ENCODE measurements around the gene C14orf132. TPM values are rescaled to one million over a fixed set of nuclear protein-coding genes. Genes with fewer than 3 reads are reported as not detected.

C14orf132 gene
- total RNA-seq, 2 donors from 2014 or later: 2.7 to 2.9 TPM

DNA sequence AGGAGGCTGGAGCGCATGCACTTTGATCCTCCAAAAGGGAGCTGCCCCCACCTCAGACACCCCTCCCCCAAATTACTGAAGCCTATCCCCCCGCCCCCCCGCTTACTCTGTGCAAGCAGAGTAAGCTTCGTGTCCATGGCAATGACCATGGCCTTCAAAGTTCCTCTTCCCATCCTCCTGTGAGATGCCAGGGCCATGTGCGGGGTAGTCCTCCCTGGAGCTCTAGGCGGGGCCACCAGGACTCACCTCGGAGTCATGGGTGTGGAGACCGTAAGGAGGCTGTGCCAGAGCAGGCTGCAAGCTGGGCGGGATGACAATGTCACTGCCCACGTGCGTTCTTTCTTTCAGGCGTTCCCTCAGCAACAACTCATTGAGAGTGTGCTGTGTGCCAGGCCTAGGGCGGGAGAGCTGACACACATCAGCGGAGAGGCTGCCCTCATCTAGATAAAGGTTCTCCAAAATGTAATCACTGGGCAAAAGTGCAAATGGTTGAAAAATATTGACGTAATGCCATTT lies 66.8 kb downstream of the C14orf132 start:
- DNase-seq: no peak
- ATAC-seq: peak in 1 of 2 donors; percentile 76
- intact Hi-C loops (cut with DNase I): loop anchor here (10.0 kb wide), 1 partner anchor 319 kb away; no protein-coding TSS in a partner anchor

DNA sequence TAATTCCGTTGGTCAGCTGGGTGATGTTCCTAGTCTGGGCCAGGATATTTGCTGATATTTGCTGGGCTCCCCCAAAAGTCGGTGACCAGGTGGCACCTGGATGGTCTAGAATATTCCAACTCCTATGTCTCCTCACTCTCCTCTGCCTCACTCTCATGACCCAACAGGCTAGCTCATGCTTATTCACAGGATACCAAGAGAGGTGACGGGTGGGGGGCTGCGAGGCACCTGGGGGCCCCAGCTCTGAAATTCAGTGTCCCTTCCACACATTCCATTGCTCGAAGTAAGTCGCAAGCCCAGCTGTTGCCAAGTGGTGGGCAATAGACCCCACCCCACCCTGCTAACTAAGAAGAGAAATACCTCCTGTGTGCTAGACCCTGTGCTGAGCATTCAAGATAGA lies 67.7 kb downstream of the C14orf132 start:
- ATAC-seq (no peak), DNase-seq (no peak)
- intact Hi-C loops (cut with DNase I): loop anchor here (10.0 kb wide), 1 partner anchor 318 kb away; no protein-coding TSS in a partner anchor

DNA sequence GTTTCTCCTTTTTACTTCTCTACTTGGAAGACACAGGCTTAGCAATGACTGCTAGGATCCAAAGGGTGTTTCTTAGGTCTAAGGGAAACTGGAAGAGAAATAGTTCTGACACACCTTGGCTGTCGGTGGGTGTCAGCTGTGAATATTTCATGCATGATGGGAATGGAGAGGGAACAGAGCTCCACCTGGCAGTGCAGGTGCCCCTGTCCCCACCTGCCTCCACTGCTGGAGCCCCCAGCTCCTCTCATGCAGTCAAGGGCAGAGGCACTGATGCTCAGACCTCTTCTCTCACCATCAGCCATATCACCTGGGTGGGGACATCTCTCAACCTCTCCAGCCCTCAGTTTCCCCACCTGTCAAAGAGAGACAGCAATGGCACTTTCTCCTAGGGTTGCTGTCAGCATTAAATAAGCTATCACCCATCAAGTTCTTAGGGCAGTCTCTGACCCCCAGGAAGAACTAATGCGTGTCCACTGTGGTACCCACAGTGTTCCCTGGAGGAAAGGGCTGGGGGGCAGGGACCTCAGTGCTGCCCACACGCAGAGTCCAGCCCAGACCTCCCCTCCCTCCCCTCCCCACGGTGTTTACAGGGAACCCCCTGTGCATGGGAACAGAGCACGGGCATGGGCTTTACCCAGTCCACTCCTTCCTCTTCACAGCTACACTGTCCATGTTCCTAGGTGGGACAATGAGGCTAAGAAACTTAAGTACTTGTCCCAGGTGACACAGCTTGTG lies 69.1 kb downstream of the C14orf132 start:
- ATAC-seq (no peak), DNase-seq (no peak)
- intact Hi-C loops (cut with DNase I): loop anchor here (10.0 kb wide), 1 partner anchor 317 kb away; no protein-coding TSS in a partner anchor

DNA sequence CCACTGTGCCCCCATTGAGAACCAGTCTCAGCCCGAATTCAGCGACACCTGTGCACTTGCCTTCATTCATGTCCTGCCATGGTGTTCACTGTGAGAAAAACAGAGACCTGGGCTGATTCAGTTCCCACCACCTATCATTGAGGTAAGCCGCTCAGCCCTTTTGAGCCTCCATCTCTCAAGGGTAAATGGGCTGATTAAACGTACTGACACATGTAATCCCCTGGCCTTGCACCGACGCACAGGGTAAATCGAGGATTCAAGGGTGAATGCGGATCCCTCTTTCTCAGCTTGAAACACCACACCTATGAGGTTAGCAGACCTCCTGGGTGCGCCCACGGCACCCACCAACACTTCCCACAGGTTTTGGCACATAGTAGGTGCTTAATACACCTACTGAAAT lies 69.7 kb downstream of the C14orf132 start:
- intact Hi-C loops (cut with DNase I): loop anchor here (10.0 kb wide), 1 partner anchor 316 kb away; no protein-coding TSS in a partner anchor
- ATAC-seq (no peak), DNase-seq (no peak)

DNA sequence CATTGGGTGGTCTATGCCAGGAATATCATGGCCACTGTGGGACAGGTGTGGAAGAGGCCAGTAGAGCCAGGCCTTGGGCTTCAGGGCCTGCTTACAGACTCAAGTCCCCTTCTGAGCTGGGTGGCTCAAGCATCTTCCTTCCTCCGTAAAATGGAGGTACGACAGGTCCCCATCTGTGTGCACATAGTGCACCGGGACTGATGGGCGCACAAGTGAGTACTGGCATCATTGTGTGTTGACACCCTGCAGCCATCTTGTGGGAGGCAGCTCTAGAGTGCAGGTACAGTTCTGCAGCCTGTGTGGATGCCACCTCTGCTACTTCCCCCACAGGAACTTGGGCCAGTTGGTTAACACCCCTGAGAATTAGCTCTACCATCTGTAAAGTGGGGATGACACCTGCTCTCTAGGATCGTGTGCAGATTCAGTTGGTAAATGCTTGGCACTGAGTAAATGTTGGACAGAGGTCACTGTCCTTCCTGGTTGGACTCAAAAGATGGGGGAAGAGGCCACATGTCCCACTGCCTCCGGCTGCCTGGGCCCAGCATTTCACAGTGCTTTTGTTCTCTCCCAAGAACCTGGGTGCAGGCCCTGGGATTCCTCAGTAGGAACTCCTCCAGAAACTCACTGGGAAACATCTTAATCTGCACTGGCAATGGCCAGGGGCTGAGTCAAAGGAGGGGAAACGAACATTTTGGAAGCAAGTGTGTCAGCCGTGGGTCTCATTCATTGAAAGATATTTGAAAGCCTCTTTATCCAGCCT lies 70.6 kb downstream of the C14orf132 start:
- ATAC-seq (no peak), DNase-seq (no peak)
- intact Hi-C loops (cut with DNase I): loop anchor here (10.0 kb wide), 1 partner anchor 315 kb away; no protein-coding TSS in a partner anchor

DNA sequence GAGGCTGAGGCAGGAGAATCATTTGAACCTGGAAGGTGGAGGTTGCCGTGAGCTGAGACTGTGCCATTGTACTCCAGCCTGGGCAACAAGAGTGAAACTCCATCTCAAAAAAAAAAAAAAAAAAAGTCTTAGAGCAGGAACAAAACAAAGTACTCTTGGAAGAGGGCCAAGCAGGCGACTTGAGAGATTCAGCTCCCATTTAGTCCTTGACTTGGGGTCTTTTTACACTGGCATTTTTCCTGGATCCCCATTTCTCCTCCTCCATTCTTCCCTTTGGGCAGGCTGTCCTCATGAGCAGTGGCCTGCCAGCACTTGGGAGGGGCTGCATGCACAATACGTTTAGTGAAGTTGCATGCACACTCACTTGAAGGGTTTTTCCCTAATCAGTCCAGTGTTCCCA lies 72.9 kb downstream of the C14orf132 start:
- ATAC-seq (no peak), DNase-seq (no peak)
- intact Hi-C loops (cut with DNase I): no loop called here

DNA sequence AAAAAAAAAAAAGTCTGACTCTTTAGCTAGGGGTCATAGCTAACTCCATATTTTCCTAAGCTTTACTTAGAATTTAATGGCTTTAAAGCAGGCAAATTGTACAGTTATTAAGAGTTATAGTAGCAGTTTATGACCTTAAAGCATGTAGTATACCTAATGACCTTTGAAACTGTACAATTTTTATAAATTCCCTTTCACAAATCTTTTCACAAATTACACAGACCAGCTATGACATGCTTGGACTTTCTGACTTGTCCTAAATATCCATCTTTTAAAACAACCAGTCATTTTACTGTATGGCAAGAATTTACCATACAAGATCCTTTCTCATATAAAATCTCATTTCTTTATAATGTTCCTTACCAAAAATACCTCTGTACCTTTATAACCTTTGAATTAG lies 74.8 kb downstream of the C14orf132 start:
- intact Hi-C loops (cut with DNase I): no loop called here
- DNase-seq (no peak), ATAC-seq (no peak)

DNA sequence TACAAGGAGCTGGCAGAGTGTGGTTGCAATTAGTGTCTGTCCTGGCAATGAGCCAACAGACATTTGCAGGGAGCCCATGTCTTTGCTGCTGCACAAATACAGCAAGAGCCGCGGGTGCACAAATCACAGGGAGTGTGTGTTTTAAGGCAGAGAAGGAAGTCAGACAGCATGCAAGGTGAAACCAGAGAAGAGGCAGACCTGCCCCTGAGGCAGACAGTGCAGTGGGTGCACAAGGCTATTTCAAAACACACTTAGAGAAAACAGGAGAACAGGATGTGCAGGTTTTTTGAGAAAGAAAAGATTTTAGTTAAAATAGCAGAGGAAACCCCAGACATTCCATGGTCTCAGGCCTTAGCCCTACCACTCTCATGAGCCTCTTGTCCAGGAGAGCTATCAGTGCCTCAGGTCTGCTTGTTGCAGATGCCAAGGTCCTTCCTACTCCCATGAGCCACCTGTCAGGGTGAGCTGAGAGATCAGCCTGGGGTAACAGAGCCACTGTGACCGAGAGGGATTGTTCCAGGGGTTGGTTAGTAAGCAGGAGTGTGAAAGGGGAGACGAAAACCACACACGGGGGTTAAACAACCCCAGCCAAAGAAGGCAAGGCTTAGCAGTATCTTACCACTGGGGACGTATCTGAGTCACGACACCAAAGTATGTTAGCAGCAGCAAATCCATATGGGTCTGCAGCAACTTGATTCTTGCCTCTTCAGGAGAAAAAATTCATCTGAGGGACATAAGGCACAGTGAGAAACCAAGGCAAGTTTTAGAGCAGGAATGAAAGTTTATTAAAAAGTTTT lies 78.1 kb downstream of the C14orf132 start:
- intact Hi-C loops (cut with DNase I): no loop called here

DNA sequence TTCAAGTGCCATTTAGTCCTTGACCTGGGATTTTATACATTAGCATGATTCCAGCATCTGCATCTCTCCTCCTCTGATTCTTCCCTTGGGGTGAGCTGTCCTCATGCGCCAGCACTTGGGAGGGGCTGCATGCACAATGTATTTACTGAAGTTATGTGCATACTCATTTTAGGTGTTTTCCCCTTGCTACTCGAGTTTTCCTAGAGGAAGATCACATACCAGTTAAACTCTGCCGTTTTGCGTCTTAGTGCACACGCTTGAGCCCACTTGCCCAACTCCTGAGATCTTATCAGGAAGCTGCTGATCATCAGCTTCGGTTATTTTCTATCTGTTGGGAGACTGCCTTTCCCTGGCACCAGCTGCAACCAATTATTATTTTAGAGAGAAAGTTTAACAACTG lies 78.8 kb downstream of the C14orf132 start:
- intact Hi-C loops (cut with DNase I): no loop called here
- DNase-seq: no peak
- no peak for ATAC-seq

More for the DNA sequence above, 78.1 kb downstream of the C14orf132 start:
- DNase-seq (no peak), ATAC-seq (no peak)

DNA sequence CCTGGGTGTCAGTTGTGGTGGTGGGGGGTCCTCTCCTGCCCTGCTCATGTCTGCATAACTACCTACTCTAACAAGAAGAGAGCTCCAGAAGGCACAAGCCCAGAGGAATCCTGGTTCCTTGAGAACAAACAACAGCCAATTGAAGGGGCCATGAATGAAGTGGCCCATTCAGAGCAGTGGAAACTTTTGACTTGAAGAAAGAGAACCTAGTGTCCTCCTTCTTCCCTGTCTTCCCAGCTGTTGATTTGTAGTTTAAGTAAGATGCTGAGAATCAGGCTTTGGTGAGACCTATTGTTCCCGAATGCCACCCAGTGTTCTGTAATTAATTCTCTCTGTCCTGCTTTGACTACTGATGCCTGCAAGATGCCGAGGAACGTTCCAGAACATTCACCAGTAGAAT lies 79.2 kb downstream of the C14orf132 start:
- no peak for DNase-seq
- intact Hi-C loops (cut with DNase I): no loop called here
- no peak for ATAC-seq

DNA sequence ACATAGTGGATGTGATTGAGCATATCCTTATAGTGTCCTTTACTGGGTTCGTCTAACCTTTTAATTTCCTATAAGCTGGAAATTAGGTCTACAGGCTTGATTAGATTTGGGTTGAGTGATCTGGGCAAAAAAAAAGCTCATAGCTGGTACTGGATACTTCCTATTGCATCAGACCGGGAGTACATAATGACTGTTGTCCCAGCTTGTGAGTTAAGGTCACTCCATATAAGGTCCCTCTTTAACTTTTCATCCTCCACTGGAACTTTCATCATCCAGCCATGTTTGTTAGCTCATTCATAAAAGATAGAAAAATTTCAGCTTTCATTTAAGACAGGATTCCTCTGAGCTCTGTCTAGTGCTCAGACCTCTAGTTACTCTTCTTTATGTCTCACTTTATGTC lies 80.8 kb downstream of the C14orf132 start:
- intact Hi-C loops (cut with DNase I): no loop called here
- ATAC-seq: no peak
- no peak for DNase-seq

DNA sequence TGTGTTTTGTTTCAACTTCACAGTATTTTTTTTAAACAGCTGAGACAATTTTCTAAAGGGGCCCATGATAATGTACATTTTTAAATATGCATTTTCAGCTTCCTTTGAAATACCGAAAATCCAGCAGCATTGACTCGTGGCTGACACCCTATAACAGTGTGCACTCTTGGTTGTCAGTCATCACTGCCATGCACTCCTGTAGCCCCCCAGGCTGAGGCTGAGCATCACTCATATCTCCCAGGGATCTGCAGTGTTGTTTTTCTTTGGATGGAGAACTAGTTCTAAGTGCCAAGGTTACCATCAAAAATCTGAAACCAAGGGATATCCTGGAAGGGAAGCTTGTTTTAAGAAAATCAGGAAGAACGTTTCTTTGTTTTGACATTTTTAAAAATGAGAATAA lies 81.2 kb downstream of the C14orf132 start:
- ATAC-seq (no peak), DNase-seq (no peak)
- intact Hi-C loops (cut with DNase I): no loop called here

DNA sequence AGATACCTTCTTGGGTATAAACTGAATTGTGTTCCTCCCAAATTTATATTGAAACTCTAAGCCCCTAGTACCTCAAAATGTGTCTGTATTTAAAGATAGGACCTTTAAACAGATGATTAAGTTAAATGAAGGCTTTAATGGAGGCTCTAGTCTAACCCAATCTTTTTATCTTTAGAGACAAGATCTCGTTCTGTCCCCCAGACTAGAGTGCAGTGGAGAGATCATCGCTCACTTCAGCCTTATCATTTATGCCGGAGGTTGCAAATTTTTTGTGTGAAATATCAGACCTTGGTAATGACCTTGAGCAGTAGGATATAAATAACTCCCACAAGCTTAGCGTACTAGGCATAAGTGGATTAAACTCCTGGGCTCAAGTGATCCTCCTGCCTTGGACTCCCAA lies 81.8 kb downstream of the C14orf132 start:
- no peak for DNase-seq
- intact Hi-C loops (cut with DNase I): no loop called here

DNA sequence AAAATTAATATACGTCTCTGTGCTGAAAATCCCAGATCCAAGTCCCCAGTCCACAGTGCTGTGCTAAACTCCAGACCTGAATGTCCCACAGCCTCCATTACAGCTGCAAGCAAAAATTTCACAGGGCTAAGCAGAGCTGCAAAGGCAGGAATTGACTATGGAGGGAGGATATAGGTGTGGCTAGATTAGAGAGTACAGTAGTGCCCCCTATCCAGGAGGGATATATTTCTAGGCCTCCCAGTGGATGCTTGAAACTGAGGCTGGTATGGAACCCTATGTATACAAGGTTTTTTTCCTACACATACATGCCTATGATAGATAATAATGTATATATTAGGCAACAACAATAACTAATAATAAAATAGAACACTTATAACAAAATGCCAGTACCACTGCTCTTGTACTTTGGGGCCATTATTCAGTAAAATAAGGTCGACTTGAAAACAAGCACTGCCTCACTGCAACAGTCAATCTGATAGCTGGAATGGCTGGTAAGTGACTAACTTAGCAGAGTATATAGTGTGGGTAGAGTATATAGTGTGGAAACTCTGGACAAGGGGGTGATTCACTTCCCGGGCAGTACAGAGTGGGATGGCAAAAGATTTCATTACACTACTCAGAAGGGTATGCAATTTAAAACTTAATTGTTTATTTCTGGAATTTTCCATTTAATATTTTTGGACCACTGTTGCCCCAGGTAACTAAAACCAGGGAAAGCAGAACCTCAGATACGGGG lies 82.7 kb downstream of the C14orf132 start:
- ATAC-seq: no peak
- intact Hi-C loops (cut with DNase I): no loop called here
- DNase-seq: no peak

More for the DNA sequence above, 81.8 kb downstream of the C14orf132 start:
- no peak for ATAC-seq

DNA sequence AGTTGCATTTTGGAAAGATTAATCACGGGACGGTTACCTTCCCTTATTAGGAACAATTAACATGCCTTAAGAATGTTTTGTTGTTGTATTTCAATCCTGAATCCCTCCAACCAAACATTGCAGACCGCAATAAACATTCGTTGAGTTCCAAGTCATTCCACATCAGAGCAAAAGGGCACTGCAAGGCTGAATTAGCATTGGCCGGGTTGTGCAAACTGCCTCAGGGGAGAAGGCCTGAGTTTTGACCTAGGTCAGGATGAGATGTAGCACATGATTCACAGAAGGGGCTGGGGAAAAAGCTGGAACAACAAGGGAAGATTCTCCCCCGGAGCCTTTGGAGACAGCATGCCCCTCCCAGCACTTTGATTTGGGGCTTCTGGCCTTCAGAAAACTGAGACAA lies 83.3 kb downstream of the C14orf132 start:
- DNase-seq (no peak), ATAC-seq (no peak)
- intact Hi-C loops (cut with DNase I): no loop called here

DNA sequence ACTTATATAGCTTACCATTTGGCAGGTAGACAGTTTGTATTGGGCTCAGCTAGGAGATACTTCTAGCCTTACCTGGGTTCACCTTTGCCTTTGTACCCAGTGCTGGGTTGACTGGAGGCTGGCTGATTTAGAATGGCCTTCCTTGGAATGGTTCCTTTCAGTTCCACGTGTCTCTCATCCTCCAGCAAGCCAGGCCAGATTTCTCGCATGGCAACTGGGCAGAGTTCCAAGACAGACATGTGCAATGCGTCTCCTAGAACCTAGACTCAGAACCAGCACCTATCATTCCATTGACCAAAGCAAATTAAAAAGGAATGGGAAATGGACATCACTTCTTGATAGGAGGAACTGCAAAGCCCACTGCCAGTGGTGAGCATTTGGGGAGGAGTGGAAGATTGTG lies 86.4 kb downstream of the C14orf132 start:
- no peak for DNase-seq
- intact Hi-C loops (cut with DNase I): no loop called here
- no peak for ATAC-seq

DNA sequence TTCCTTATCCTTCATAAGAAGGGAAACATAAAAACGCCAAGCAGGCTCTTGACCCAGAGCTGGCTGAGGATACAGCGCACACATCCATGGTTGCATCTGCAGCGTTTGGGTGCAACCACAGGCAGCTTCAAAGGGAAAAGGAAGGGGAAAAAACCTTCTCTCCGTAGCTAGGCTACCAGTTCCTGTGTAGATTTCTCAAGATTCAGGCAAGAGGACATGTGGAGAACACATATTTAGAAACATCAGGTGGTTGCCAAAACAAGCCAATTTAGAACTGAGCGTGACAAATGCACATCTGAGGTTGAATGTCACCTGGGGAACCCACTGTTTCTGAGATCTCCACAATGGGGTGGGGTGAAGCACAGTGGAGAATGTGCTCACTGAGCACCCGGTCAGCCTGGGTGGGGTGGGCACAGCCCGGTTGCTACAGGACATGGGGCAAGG lies 87.2 kb downstream of the C14orf132 start:
- DNase-seq (no peak), ATAC-seq (no peak)
- intact Hi-C loops (cut with DNase I): no loop called here

DNA sequence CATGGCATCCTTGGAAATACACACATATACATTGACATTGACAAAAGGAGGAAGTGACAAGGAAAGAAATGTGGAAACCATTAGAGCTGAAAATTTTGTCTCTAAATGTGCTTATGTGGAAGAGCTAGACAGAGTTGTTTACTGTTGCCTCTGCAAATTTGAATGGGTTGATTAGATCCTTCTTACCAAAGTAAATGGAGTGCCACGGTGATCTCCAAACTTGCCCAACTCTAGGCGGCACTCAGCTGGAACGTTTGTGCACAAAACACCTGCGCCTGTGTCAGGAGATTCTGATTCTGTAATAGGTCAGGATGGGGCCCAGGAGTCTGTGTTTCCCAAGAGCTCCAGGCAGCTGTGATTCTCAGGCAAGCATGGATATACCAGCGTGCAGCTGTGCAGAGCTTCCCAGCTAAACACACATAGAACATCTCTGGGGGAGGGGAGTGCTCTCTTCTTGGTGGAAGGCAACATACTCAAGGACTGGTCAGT lies 87.7 kb downstream of the C14orf132 start:
- intact Hi-C loops (cut with DNase I): no loop called here
- no peak for ATAC-seq
- DNase-seq: no peak
